GM12891 (cell line): ENCODE measurements around the gene FMNL1.

Experiments used
- POLR2AphosphoS5 ChIP-seq: IDR thresholded peaks from 2 replicates; pipeline ENCODE4 v1.6.1; 2011; ENCODE audit warnings: low read depth, low read length, control low read depth
- TAF1 ChIP-seq: IDR thresholded peaks from 2 replicates; pipeline ENCODE4 v1.6.1; 2011; ENCODE audit warnings: low read depth, low read length, control low read depth

DNA sequence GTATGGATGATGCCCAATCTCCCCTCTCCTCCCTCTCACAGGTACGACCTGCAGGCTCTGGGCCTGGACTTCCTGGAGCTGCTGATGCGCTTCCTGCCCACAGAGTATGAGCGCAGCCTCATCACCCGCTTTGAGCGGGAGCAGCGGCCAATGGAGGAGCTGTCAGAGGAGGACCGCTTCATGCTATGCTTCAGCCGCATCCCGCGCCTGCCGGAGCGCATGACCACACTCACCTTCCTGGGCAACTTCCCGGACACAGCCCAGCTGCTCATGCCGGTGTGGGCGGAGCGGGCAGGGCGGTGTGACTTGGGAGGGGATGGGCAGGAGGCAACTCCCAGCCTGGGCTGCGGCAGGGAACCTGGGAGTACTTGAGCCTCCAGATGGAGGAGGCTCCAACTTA is 22.1 kb downstream of the FMNL1 start:
- TF ChIP-seq POLR2AphosphoS5 (no peak), TAF1 (no peak)
